GM18867 (cell line): Measurements from ENCODE around the gene ASCC1.

Source experiments
- ATAC-seq: cut with Tn5 transposase; IDR thresholded peaks from one replicate; pipeline ENCODE4 v1.9.1; 2021; ENCODE audit warnings: mild to moderate bottlenecking, moderate library complexity; ENCODE audit not compliant: unreplicated experiment

The ASCC1 gene

GRCh38 chr10:72069751-72070526, 146.1 kb downstream of the ASCC1 start:
- no peak for ATAC-seq

DNA sequence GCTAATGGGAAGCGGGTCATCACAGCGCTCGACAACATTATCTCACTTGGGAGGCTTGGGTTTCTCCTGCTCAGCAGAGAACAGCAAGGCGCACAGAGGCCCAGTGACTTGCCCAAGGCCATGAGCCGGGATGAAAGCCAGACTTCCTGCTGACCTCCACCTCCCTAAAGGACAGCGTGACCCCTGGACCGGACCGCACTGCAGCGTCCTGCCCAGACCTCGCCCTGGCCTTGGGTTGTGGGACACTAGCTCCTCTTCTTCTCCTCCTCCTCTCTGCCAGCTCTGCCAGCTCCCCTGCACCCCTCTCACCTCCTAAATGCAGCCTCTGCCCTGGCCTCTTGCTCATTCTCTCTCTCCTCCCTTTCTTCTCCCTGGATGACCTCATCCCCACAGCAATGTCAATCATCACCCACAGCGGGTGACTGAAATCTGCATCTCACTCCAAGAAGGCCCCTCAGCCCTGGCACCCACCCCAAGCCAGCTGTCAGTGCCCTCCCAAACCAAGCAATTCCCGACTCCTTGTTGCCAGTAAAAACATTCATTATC, 147.1 kb downstream of the ASCC1 start:
- ATAC-seq, result no peak

GRCh38 chr10:72068126-72068765, 147.8 kb downstream of the ASCC1 start:
- no peak for ATAC-seq

- no peak for ATAC-seq
Measured at GRCh38 chr10:72067463-72068125, 148.5 kb downstream of the ASCC1 start.

GRCh38 chr10:72066318-72067284, 149.5 kb downstream of the ASCC1 start:
- ATAC-seq, result no peak

GRCh38 chr10:72065439-72066025, 150.5 kb downstream of the ASCC1 start:
- no peak for ATAC-seq

- no peak for ATAC-seq
Measured at GRCh38 chr10:72063703-72064391, 152.2 kb downstream of the ASCC1 start.

DNA sequence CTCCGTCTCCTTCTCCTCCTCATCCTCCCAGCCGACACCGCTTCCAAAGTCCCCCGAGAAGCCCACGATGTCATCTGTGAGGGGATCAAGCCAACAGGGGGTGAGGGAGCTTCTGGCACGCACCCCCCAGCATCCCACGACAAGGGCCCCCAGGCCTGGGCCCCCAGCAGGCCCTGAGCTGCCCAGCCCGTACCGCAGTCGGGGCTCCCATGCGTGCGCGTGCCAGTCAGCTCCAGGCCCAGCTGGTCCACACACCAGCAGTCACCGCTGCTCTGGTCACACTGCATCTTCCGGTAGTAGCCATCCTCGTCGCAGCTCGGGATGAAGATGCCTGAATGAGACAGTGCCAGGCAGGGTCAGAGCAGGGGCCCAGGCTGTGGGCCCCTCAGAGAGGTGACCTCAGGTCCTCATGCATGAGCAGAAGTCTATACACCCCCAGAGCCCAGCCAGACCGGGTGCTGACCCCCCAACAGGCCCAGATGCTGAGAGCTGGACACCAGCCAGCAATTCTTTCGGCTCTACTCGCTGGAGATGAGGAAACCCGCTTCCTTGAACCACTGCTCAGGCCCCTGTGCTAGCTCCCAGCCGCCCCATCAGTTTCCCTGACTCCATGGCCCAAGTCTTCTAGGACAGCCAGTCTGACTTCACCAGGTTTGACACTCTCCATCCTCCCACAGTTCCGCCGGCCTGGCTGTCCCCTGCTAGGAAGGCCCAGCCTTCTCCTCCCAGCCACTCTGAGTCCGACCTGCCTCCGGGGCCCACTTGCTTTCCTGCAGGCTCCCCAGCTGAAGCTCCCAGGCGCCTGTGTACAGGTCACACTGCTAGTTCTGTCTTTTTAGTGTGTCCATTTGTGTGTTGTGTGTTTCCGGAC, 153.0 kb downstream of the ASCC1 start:
- no peak for ATAC-seq

DNA sequence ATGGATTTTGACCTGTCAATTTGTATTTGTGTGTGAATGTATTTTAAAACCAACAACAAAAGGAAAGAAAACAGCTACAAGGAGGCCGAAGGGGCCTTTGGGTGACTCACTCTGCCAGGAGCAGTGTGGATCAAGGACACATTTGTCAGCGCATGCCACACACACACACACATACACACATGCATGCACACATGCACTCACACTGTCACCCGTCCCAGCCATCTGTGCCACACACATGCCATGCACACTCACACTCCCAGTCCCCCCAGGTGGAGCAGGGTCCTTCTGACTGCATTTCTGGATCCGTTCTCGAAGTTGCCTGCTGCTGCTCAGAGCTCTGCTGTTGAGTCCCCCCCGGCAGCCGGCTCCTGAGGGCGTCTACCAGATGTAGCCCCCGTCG, 153.7 kb downstream of the ASCC1 start:
- no peak for ATAC-seq

GRCh38 chr10:72061930-72062329, 154.1 kb downstream of the ASCC1 start:
- no peak for ATAC-seq

DNA sequence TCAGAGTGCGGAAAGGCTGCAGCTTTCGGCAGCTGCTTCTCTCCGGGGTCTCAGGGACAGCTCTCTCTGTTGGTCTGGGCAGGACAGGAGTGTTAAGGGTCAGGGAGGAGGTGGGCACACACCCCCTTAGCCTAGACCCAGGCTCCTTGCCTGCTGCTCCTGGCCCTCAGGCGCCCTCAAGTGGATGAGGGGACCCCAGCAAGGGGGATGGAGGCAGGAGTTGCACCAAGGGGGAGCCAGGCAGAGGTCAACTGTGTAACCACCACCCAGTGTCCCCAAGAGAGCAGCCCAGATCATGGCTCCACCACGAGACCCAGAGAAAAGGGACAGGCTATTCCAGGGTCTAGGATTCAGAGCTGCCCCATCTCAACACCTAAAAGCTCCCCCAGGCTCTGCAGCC, 154.6 kb downstream of the ASCC1 start:
- ATAC-seq, result no peak

DNA sequence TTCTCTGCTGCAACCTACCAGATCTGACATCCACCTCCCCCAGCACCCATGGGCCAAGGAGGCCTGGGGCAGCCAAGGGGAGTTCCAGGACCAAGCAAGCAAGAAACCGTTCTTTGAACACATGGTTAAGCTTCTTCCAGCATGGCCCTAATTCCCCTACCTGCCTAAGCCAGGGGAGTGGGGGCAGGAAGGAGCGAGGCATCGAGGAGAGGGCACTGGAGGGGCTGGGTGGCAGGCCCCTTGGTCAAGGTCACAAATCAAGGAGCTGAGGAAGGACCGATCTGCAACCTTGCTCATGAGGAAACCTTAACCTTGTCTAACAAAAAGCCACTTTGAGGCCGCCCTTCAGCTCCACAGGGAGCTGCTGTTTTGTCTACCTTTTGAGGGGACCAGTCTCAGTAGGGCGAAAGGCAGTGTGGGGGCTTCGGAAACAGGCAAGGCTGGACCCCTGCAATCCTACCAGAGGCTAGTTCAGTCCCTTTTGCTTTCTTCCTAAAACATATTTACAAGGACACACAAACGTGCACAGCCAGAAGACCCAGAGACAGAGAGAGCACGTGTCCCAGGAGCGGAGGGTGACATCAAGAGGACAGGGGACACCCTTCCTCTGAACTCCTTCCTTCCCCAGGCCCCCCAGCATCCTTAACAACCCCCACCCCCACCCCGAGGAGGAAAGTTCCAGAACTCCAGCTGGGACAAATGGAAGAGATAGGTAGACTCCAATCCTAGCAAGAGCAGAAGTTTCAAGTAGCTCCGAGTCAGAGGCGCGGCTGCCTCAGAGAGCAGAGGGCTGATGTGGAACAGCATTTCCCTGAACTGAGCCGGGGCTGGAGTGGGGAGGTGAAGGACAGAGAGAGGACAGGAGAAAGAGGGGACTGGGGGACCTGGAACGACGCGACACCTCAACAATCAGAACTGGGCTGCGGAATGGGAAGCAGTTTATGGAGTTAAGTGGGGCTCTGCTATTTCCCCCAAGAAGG, 155.9 kb downstream of the ASCC1 start:
- no peak for ATAC-seq

DNA sequence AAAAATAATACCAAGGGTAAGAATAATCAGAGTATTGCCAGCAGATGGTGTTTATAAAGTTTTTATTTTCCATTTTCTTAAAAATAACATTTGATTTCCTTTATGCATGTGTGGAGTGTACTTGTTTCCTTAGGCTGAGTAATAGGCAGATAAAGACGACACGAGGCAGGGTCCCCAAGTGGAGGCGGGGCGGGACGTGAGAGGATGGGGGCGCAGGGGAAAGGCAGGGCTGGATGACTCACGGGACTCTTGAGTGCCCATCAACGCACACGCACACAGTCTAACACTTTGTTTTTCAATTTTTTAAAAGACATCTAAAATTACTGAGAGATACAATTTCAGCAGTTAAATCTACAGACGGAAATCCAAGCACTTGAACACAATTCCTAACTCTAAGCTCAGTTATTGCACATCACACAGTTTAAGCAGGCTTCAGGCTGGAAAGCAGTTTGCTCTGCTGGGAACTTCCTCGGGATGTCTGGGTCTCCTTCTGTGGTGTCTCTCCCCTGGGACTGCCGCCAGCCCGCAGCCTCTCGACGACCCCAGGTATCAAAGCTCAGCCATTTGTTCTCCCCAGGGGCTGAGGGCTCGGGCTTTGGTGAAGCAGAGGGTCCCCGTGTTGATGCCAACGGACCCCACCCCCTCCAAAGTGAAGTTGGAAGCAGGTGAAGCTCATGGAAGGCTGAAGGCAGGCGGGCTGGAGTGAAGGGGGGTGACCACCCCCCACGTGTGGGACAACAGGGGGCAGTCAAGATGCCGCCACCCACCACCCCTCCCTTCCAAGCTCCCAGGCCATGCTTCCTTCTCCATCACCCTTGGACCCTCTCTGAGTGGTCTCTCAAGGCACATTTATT, 156.9 kb downstream of the ASCC1 start:
- ATAC-seq, result no peak

- ATAC-seq, result no peak
Measured at GRCh38 chr10:72058347-72058898, 157.7 kb downstream of the ASCC1 start.

DNA sequence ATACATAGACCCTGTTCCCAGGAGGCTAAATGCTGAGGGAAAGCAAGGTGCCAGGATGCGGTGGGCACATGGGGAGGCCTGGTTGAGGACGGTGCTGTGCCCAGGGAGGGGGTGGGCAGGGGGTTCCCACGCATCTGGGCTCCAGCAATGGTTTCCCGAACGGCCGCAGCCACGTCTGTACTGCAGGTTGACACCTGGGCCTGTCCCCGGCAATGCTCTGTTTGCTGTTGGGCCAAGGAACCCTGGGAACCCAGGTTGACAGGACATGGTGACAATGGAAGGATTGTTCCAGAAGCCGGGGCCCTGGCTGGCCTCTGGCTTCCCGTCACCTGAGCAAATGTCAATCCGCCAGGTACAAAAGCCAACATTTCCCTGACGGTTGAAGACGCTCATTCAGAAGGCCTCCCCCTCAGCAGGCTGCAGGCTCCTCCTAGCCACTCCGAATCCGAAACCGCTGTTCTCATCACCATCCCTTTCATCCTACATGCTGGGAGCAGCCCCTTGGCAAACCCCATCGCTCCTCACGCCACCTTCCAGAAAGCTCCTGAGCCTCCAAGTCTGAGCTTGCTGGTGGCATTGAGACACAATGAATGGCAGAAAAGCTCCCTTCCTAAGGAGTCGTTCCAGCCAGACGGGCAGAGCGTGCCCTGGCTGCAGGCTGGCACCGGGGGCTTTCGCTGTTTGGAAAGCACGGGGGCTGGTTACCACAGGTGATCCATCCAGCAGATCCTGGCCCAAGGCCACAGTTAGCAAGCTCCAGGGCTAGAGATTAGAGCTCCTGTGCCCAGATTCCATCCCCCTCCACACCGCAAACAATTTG, 158.9 kb downstream of the ASCC1 start:
- no peak for ATAC-seq
